Upper lobe of left lung (tissue), 6 donors: Measurements from ENCODE around the gene ERN1. TPM values are rescaled to one million over a fixed set of nuclear protein-coding genes. Genes with fewer than 3 reads are reported as not detected.
"Not testable (repeated sequence)": the region's sequence is repeated elsewhere in the genome, so short reads cannot be mapped to it uniquely, and the experiment has no call there.

Source experiments
- ATAC-seq, 2 donors: fragments of 200-7000 bp; cut with Tn5 transposase; one replicate each; pipeline ENCODE4 v1.9.1; 2022; ENCODE audit warnings: mild to moderate bottlenecking in 2 of 2, moderate library complexity in 2 of 2; ENCODE audit not compliant: low FRiP score in 2 of 2
- DNase-seq, 2 donors: peaks; one replicate each; pipeline ENCODE4 v3.0.0-alpha.2; 2019 to 2020
- H3K27ac ChIP-seq, 4 donors: fragments of 200-600 bp; sonication (generic); one replicate each; pipeline ENCODE4 v1.5.1; 2016 to 2019
- H3K27me3 ChIP-seq, 4 donors: fragments of 200-600 bp; sonication (generic); one replicate each; pipeline ENCODE4 v1.5.1; 2017 to 2019
- H3K36me3 ChIP-seq, 4 donors: fragments of 200-600 bp; sonication (generic); one replicate each; pipeline ENCODE4 v1.5.1; 2016 to 2019
- H3K4me1 ChIP-seq, 4 donors: fragments of 200-600 bp; sonication (generic); one replicate each; pipeline ENCODE4 v1.5.1; 2018 to 2019
- H3K4me3 ChIP-seq, 4 donors: fragments of 200-600 bp; sonication (generic); one replicate each; pipeline ENCODE4 v1.5.1; 2017 to 2019; ENCODE audit warnings: mild to moderate bottlenecking in 2 of 4, moderate library complexity in 1 of 4
- H3K9me3 ChIP-seq, 4 donors: fragments of 200-600 bp; sonication (generic); one replicate each; pipeline ENCODE4 v1.5.1; 2018 to 2019
- CTCF ChIP-seq, 6 experiments: fragments of 450-650 bp in 4 of 6; fragments of 200-600 bp in 2 of 6; sonication (generic) in 2 of 6; IDR thresholded peaks; one replicate each; pipeline ENCODE4 v1.5.1; 2016 to 2019; ENCODE audit warnings: antibody characterized with exemption in 6 of 6
- EP300 ChIP-seq, 4 donors: sonication (generic); formaldehyde crosslinking; IDR thresholded peaks; one replicate each; pipeline ENCODE4 v1.5.1; 2017; ENCODE audit warnings: antibody characterized with exemption in 4 of 4, control low read depth in 2 of 4
- POLR2A ChIP-seq, 4 donors: fragments of 450-650 bp; IDR thresholded peaks; one replicate each; pipeline ENCODE4 v1.5.1; 2016 to 2017; ENCODE audit warnings: antibody characterized with exemption in 4 of 4, mild to moderate bottlenecking in 2 of 4
- POLR2AphosphoS5 ChIP-seq, 2 donors: sonication (generic); formaldehyde crosslinking; IDR thresholded peaks; one replicate each; pipeline ENCODE4 v1.5.1; 2017; ENCODE audit warnings: antibody characterized with exemption in 2 of 2
- WGBS, 2 donors: methylation state at CpG; one replicate each; pipeline ENCODE4 v1.1.5; 2017 to 2018; 5-methylcytosine and 5-hydroxymethylcytosine counted together
- total RNA-seq, 6 donors: library from RNA; depleted of rRNA in 4 of 6; stranded (reverse); fragments of >200 nt in 4 of 6; gene quantifications; one replicate each; pipeline versions ENCODE4 v1.1.0 to v1.2.1, GENCODE V29; 2016 to 2021
- donor health status: DM: no; HTN: no; CAD: no; lungs with moderate emphysema.
- donor health status: DM: no; HTN: yes; CAD: no; lungs with severe emphysema.

Gene ERN1
- total RNA-seq, 6 donors from 2014 or later = 32.8 to 65.0 (median 41.9) TPM

- Histone ChIP-seq H3K27me3 (no peaks in the 10 kb centered on the region), H3K9me3 (no peaks in the 10 kb centered on the region), H3K27ac (peak overlapping the region; percentile 58 to 81 (median 72)), H3K4me1 (peaks cover 30 to 61% (median 33%) of the 10 kb centered on the region in 4 donors), H3K36me3 (peaks cover 0 to 10% (median 3%) of the 10 kb centered on the region in 4 donors), H3K4me3 (no peak overlapping the region)
- TF ChIP-seq POLR2A (IDR thresholded peaks at IDR 0.05) (no peak), POLR2AphosphoS5 (IDR thresholded peaks at IDR 0.05) (peak in 1 of 2 donors; percentile 11)
- DNase-seq (no peak), ATAC-seq (no peak)
Observed at GRCh38 chr17:64176556-64176955, 46.6 kb upstream of the ERN1 start.

GRCh38 chr17:64174686-64175456 lies 44.9 kb upstream of the ERN1 start:
- TF ChIP-seq CTCF (IDR thresholded peaks at IDR 0.05) = no peak
- TF ChIP-seq EP300 (IDR thresholded peaks at IDR 0.05) = peak in 2 of 4 donors; percentile 3 to 50
- peak; percentile 40 to 42 for TF ChIP-seq POLR2AphosphoS5 (IDR thresholded peaks at IDR 0.05)
- TF ChIP-seq POLR2A (IDR thresholded peaks at IDR 0.05) = peak in 2 of 4 donors; percentile 11 to 71
- Histone ChIP-seq H3K4me3 (no peak overlapping the region), H3K27ac (peak overlapping the region; percentile 64 to 81 (median 76)), H3K9me3 (no peaks in the 10 kb centered on the region), H3K4me1 (peaks cover 29 to 59% (median 33%) of the 10 kb centered on the region in 4 donors), H3K36me3 (peaks cover 0 to 23% (median 6%) of the 10 kb centered on the region in 4 donors), H3K27me3 (no peaks in the 10 kb centered on the region)
- peak; percentile 77 to 89 for ATAC-seq
- WGBS, 2 donors = 69 to 81% methylated on average over 7 of the region's 7 CpGs
- peak in 1 of 2 donors; percentile 74 for DNase-seq

- 73 to 91% methylated on average over 3 of the region's 3 CpGs for WGBS, 2 donors
- peaks cover 0 to 26% (median 6%) of the 10 kb centered on the region in 4 donors for H3K36me3 ChIP-seq
- no peaks in the 10 kb centered on the region for H3K9me3 ChIP-seq
- TF ChIP-seq EP300 (IDR thresholded peaks at IDR 0.05) = no peak
- no peak overlapping the region for H3K4me3 ChIP-seq
- H3K27me3 ChIP-seq = no peaks in the 10 kb centered on the region
- DNase-seq (no peak), ATAC-seq (no peak)
- H3K27ac ChIP-seq = peak overlapping the region; percentile 64 to 81 (median 76)
- peaks cover 24 to 56% (median 33%) of the 10 kb centered on the region in 4 donors for H3K4me1 ChIP-seq
Observed at GRCh38 chr17:64173646-64174045, 43.7 kb upstream of the ERN1 start.

- 44 to 52% methylated on average over 3 of the region's 3 CpGs for WGBS, 2 donors
- Histone ChIP-seq H3K27me3 (no peaks in the 10 kb centered on the region), H3K27ac (peak overlapping the region in 1 of 4 donors; percentile 8), H3K4me1 (peaks cover 21 to 49% (median 30%) of the 10 kb centered on the region in 4 donors), H3K36me3 (peaks cover 0 to 29% (median 9%) of the 10 kb centered on the region in 4 donors), H3K9me3 (no peaks in the 10 kb centered on the region), H3K4me3 (no peak overlapping the region)
- DNase-seq (no peak), ATAC-seq (no peak)
- TF ChIP-seq POLR2AphosphoS5 (IDR thresholded peaks at IDR 0.05) (no peak), CTCF (IDR thresholded peaks at IDR 0.05) (no peak), EP300 (IDR thresholded peaks at IDR 0.05) (no peak), POLR2A (IDR thresholded peaks at IDR 0.05) (no peak)
Observed at GRCh38 chr17:64172510-64172909, 42.6 kb upstream of the ERN1 start.

GRCh38 chr17:64171041-64171440 lies 41.1 kb upstream of the ERN1 start:
- 80 to 82% methylated on average over 8 of the region's 8 CpGs for WGBS, 2 donors
- no peak overlapping the region for H3K4me3 ChIP-seq
- H3K4me1 ChIP-seq = peaks cover 15 to 36% (median 17%) of the 10 kb centered on the region in 4 donors
- H3K9me3 ChIP-seq = no peaks in the 10 kb centered on the region
- H3K36me3 ChIP-seq = peaks cover 0 to 37% (median 10%) of the 10 kb centered on the region in 4 donors
- no peak for ATAC-seq
- DNase-seq = no peak
- peak in 1 of 2 donors; percentile 51 for TF ChIP-seq POLR2AphosphoS5 (IDR thresholded peaks at IDR 0.05)
- TF ChIP-seq POLR2A (IDR thresholded peaks at IDR 0.05) = no peak
- H3K27ac ChIP-seq = peak overlapping the region in 2 of 4 donors; percentile 13 to 44
- H3K27me3 ChIP-seq = no peaks in the 10 kb centered on the region

GRCh38 chr17:64170286-64170685 lies 40.3 kb upstream of the ERN1 start:
- no peak overlapping the region for H3K4me3 ChIP-seq
- no peaks in the 10 kb centered on the region for H3K27me3 ChIP-seq
- peak in 1 of 2 donors; percentile 27 for DNase-seq
- H3K27ac ChIP-seq = no peak overlapping the region
- H3K36me3 ChIP-seq = peaks cover 0 to 39% (median 13%) of the 10 kb centered on the region in 4 donors
- no peak for ATAC-seq
- TF ChIP-seq EP300 (IDR thresholded peaks at IDR 0.05) (no peak), POLR2A (IDR thresholded peaks at IDR 0.05) (no peak), POLR2AphosphoS5 (IDR thresholded peaks at IDR 0.05) (no peak), CTCF (IDR thresholded peaks at IDR 0.05) (no peak)
- WGBS, 2 donors = 92 to 94% methylated on average over 3 to 4 of the region's 4 CpGs
- H3K9me3 ChIP-seq = no peaks in the 10 kb centered on the region
- H3K4me1 ChIP-seq = peaks cover 8 to 28% (median 10%) of the 10 kb centered on the region in 4 donors

- H3K36me3 ChIP-seq = peaks cover 0 to 49% (median 15%) of the 10 kb centered on the region in 4 donors
- H3K27ac ChIP-seq, H3K4me3 ChIP-seq, ATAC-seq, H3K27me3 ChIP-seq, H3K9me3 ChIP-seq, DNase-seq, H3K4me1 ChIP-seq: not testable (repeated sequence)
- 88 to 94% methylated on average over 3 of the region's 3 CpGs for WGBS, 2 donors
Observed at GRCh38 chr17:64167666-64168065, 37.7 kb upstream of the ERN1 start.
